NCI-H446 treated with DMSO at 0.1 percent for 48 hours (cell line): Measurements from ENCODE around the gene GRAMD2A.

Experiments
- DNase-seq: peaks from one replicate; lab custom pipeline; 2025; lab: John Stamatoyannopoulos, UW

The GRAMD2A gene

DNA sequence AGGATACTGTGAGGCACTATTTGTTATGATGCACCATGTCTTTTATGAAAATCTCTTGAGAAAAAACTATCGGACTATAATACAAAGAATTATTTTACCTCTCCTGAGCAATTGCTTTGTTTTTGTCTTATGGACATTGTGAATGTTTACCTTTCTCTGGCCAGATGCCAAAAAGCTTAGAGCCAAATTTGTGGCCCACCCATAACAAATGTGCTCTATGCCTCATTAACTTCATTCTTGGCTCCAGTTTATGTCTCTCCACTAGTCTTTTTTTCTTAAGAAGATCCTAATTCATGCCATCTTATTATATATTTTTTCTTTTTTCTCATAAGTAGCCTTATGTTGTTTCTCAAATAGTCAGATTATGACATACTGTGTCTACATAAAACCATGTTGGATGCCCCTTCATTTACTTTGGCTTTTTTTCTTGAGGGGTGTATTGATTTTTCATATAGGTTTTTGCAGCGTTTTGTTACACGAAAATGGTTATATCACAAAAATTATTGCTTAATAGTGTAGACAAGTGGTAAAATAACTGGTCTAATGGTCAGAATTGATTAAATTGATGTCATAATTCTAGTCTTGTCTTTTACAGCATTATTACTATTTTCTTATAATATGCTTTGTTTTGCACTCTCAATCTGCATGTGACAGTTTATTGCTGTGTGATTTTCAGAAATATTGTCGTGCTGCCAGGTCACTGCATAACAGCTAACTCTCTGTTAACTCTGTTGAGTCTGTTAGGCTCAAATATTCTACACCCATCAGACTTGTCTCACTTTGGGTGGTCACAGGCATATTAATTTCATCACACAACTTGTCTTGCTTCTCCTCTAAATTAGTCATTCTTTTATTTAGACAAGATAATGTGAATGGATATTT, 61.2 kb downstream of the GRAMD2A start:
- DNase-seq: no peak

- DNase-seq: peak; percentile 16
Measured at GRCh38 chr15:72135719-72136118, 61.9 kb downstream of the GRAMD2A start.

DNA sequence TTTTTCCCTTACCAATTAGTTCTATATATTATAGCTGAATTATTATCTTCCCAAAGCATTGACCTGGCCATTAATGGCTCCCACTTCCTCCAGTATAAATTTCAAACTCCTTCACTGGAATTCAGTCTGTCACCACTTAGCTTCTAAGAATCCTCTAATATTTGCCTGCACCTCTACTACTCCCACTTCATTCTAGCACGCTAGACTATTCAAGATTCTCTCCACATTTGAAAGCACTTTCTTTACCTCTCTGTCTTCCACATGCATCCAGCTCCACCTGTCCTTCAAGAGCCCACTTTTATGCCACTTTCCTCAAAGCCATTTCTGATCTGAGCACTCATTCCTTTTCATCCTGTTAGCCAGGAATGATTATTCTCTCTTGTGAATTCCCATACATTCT, 64.4 kb downstream of the GRAMD2A start:
- DNase-seq: no peak

GRCh38 chr15:72131922-72132321, 65.7 kb downstream of the GRAMD2A start:
- no peak for DNase-seq

DNA sequence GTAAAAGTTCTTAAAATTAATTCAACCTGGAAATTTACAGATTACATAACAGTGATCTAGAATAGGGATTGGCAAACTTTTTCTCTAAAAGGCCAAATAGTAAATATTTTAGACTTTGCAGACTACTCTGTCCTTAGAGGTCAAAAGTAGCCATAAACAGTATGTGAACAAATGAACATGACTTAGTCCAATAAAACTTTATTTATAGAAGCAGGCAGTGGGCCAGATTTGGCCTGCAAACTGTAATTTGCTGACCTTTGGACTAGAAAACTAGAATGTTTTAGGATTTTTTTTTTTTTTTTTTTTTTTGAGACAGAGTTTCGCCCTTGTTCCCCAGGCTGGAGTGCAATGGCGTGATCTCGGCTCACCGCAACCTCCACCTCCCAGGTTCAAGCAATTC, 67.3 kb downstream of the GRAMD2A start:
- no peak for DNase-seq

DNA sequence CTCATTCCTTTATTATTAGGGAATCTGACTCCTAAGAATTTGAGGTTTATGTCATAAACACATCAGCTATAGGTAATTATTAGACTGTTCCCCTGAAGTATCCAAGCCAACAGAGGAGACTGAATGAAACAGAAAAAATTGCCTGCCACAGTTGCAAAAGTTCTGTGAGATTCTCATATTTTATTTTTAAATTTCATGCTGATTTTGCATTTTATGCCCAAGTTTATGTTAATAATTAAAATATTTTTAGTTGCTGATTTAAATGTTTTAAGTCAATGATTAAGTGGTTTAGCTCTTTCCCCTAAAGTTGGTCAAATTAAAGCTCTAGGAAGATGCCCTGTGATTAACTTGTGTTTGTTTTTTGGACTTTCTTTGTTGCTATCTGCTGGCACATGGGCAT, 69.2 kb downstream of the GRAMD2A start:
- no peak for DNase-seq

- DNase-seq: no peak
Measured at GRCh38 chr15:72127724-72128322, 69.8 kb downstream of the GRAMD2A start.

- DNase-seq: no peak
Measured at GRCh38 chr15:72124218-72124617, 73.4 kb downstream of the GRAMD2A start.

GRCh38 chr15:72118017-72118978, 79.3 kb downstream of the GRAMD2A start, which contains the start of the genes MYO9A and SENP8:
TSS of gene MYO9A (minus strand) at chr15:72118150. CDS start at chr15:72046563, 71,587 bp downstream.
TSS of gene SENP8 (plus strand) at chr15:72118403. CDS start at chr15:72139624, 21,221 bp downstream.
- DNase-seq: peak; percentile 93

DNA sequence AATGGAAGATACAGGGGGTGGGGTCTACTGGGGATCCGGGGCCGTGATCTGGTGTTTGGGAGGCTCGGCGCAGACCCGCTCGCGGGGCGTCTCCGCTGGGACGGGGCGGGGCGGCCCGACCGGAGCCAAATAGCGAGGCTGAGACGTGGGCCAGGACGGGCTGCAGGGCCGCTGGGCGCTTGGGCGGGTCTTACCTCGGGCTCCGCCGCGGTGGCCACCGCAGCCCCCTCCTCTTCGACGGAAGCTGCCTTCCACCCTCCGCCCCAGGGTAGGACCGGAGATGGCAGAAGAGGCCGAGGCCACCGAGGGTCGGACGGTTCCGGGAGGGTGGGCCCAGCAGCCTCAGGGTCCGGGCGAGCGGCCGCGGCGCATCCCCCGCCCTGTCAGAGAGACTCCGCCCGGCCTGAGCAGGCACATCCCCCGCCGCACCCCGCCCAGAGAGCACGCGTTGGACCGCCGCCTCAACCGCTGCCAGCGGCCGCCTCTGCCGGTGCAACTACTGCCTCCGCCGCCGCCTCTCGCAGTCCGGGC, 80.0 kb downstream of the GRAMD2A start:
- DNase-seq: no peak

- DNase-seq: no peak
Measured at GRCh38 chr15:72116731-72117485, 80.7 kb downstream of the GRAMD2A start.

DNA sequence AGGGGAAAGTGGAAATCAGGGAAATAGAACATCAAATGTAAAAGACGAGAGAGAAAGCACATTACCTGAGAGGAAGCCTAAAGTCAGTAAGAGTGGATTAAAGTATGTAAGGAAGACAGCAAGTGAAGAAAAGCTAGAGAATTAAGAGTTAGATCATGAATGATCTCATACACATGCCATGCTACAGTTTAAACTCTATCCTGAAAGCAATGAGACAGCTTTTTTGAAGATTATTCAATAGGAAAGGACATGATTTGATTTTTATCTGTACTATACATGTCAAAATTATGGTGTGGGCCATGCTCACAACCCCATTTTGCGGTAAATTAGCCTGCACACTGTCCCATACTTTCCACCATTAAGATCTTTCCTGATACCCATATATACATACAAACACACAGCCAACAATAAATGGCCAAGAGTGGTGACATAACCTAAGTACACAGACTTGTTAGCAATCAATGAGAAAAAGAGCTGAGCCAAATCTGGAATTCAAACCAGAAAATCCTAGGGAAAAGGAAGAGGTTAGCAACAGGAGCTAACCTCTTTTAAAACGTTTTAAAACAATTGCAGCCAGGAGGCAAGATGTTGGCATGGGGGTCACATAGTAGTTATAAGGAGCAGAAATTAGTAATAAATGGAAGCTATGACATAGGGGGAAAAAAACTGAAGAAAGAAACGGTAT, 84.1 kb downstream of the GRAMD2A start:
- DNase-seq: no peak

DNA sequence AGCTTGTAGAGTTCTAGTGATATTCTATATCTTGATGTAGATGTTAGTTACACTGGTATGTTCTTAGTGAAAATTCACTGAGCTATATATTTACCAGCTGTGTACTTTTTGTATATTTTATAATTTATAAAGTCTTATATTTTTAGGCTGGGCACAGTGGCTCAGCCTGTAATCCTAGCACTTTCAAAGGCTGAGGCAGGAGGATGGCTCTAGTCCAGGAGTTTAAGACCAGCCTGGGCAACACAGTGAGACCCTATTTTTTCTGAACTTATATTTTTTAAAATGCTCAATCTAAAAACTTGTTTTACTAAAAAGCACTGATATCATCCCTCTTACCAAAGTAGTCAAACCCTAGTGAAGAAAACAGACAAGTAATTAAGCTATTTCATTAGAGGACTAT, 84.8 kb downstream of the GRAMD2A start:
- no peak for DNase-seq

DNA sequence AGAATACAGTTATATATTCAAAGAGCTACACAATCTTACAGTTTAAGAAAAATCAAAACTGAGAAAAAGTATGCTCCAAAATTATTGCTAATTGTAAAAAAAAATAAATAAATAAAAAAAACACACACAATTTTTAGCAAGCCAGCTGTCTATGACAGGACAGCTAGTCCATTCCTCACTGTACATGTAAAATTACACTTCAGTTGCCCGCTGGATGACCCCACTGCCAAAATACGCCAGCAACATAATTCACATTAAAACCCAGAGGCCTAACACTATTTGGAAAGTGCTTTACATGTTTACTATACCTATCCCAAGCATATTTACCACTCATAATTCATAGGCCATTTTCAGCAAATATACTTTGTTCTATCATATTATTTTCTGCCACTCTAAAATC, 85.5 kb downstream of the GRAMD2A start:
- DNase-seq: no peak

DNA sequence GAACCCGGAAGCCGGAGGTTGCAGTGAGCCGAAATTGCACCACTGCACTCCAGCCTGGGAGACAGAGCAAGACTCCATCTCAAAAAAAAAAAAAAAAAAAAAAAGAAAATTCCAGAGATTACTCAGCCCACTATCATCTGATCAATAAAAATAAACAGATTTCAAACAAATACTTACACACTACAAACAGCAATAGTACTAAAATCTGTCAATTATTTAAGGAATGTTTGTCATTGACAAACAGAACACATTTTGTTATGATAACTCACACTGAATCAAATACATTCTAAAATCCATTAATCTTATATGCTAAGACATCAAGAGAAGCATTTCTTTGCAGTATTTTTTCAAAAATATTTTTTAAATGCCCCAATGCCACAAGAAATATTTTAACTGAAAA, 87.2 kb downstream of the GRAMD2A start:
- no peak for DNase-seq
